Trophoblast cell (in vitro differentiated cells and primary cell): ENCODE measurements around the gene AGXT.
A peak's percentile ranks its signal among the peaks of the same experiment; 100 is the strongest.

Source experiments
- DNase-seq, 2 donors: peaks; one replicate each; pipeline ENCODE4 v3.0.0-alpha.2; 2016
- H2AFZ ChIP-seq: 2 replicates; pipeline ENCODE4 v1.6.1; 2013; ENCODE audit warnings: low read length, moderate library complexity, mild to moderate bottlenecking; ENCODE audit not compliant: insufficient read depth, poor library complexity
- H2AK5ac ChIP-seq: 2 replicates; pipeline ENCODE4 v1.6.1; 2013; ENCODE audit warnings: mild to moderate bottlenecking, low read length
- H2BK120ac ChIP-seq: 2 replicates; pipeline ENCODE4 v1.6.1; 2013; ENCODE audit warnings: low read length, mild to moderate bottlenecking, moderate library complexity; ENCODE audit not compliant: insufficient read depth, poor library complexity
- H2BK12ac ChIP-seq: 2 replicates; pipeline ENCODE4 v1.6.1; 2013; ENCODE audit warnings: mild to moderate bottlenecking, low read length, moderate library complexity
- H2BK5ac ChIP-seq: 2 replicates; pipeline ENCODE4 v1.6.1; 2013; ENCODE audit warnings: low read length, low read depth, moderate library complexity, mild to moderate bottlenecking; ENCODE audit not compliant: poor library complexity
- H3K14ac ChIP-seq: 2 replicates; pipeline ENCODE4 v1.6.1; 2013; ENCODE audit warnings: mild to moderate bottlenecking, low read length
- H3K18ac ChIP-seq: 2 replicates; pipeline ENCODE4 v1.6.1; 2013; ENCODE audit warnings: mild to moderate bottlenecking, low read length
- H3K23ac ChIP-seq: 2 replicates; pipeline ENCODE4 v1.6.1; 2013; ENCODE audit warnings: low read length
- H3K27ac ChIP-seq: 2 replicates; pipeline ENCODE4 v1.5.1; 2013; ENCODE audit warnings: low read depth, mild to moderate bottlenecking, inconsistent platforms, low read length, moderate library complexity
- H3K27me3 ChIP-seq: 2 replicates; pipeline ENCODE4 v1.6.1; 2013; ENCODE audit warnings: inconsistent platforms, mild to moderate bottlenecking, low read length, moderate library complexity; ENCODE audit not compliant: insufficient read depth
- H3K36me3 ChIP-seq, 2 experiments: 1 replicate in 1 of 2; 2 replicates in 1 of 2; pipeline ENCODE4 v1.6.1; 2013; ENCODE audit warnings: low read length in 2 of 2, mild to moderate bottlenecking in 2 of 2, moderate library complexity in 1 of 2; ENCODE audit not compliant: insufficient read depth in 2 of 2, control insufficient read depth in 1 of 2
- H3K4ac ChIP-seq: 2 replicates; pipeline ENCODE4 v1.6.1; 2013; ENCODE audit warnings: low read depth, mild to moderate bottlenecking, low read length, moderate library complexity
- H3K4me1 ChIP-seq, 2 experiments: 1 replicate in 1 of 2; 2 replicates in 1 of 2; pipeline ENCODE4 v1.6.1; 2013; ENCODE audit warnings: low read length in 2 of 2, mild to moderate bottlenecking in 2 of 2, moderate library complexity in 1 of 2; ENCODE audit not compliant: insufficient read depth in 2 of 2, control insufficient read depth in 1 of 2
- H3K4me2 ChIP-seq: 2 replicates; pipeline ENCODE4 v1.6.1; 2013; ENCODE audit warnings: inconsistent platforms, mild to moderate bottlenecking, low read length, moderate library complexity
- H3K4me3 ChIP-seq: 2 replicates; pipeline ENCODE4 v1.5.1; 2013; ENCODE audit warnings: mild to moderate bottlenecking, low read depth, low read length, inconsistent platforms
- H3K79me1 ChIP-seq: one replicate; pipeline ENCODE4 v1.6.1; 2013; ENCODE audit warnings: low read length
- H3K79me2 ChIP-seq: 2 replicates; pipeline ENCODE4 v1.6.1; 2013; ENCODE audit warnings: low read length, mild to moderate bottlenecking; ENCODE audit not compliant: control insufficient read depth, insufficient read depth, poor library complexity
- H3K9ac ChIP-seq: 2 replicates; pipeline ENCODE4 v1.6.1; 2013; ENCODE audit warnings: mild to moderate bottlenecking, low read length
- H3K9me3 ChIP-seq: 2 replicates; pipeline ENCODE4 v1.6.1; 2013; ENCODE audit warnings: low read depth, mild to moderate bottlenecking, control low read depth, inconsistent platforms, low read length; ENCODE audit not compliant: insufficient read depth
- H4K12ac ChIP-seq: 2 replicates; pipeline ENCODE4 v1.6.1; 2013; ENCODE audit warnings: low read depth, mild to moderate bottlenecking, low read length, moderate library complexity
- H4K8ac ChIP-seq: 2 replicates; pipeline ENCODE4 v1.6.1; 2013; ENCODE audit warnings: low read depth, mild to moderate bottlenecking, low read length, moderate library complexity
- H4K91ac ChIP-seq: one replicate; pipeline ENCODE4 v1.6.1; 2013; ENCODE audit warnings: low read depth, mild to moderate bottlenecking, low read length, moderate library complexity
- WGBS: extraction: QIAGEN DNeasy Blood & Tissue Kit; methylation state at CpG from one replicate; pipeline ENCODE4 v1.1.7; 2013; ENCODE audit warnings: missing lambda C conversion rate; ENCODE audit not compliant: insufficient read length, insufficient coverage; ENCODE audit errors: extremely low coverage; 5-methylcytosine and 5-hydroxymethylcytosine counted together

The AGXT gene

DNA sequence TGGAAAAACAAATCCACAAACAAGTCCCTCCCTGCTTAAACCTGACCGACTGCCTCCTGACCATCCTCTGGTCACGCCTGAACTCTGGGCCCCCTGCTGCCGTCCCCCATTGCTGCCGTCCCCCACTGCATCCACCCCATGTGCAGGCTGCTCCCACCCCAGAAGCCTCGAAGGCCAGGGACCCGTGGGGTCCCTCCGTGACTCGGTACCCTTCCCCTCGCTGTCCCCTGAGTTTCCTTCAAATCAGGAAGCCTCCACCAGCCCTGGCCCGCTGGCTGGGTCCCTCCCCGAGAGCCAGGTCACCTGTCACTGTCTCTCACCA is 17.9 kb upstream of the AGXT start:
- Histone ChIP-seq H3K9ac (no peak overlapping the region), H2AFZ (no peak overlapping the region), H3K4me3 (no peak overlapping the region), H2BK12ac (no peak overlapping the region), H2BK120ac (no peak overlapping the region), H3K18ac (no peak overlapping the region), H3K36me3 (no peaks in the 10 kb centered on the region), H3K27ac (no peak overlapping the region), H2AK5ac (no peak overlapping the region), H3K79me2 (no peaks in the 10 kb centered on the region), H2BK5ac (no peak overlapping the region), H4K12ac (no peak overlapping the region), H3K23ac (no peak overlapping the region), H3K4me2 (no peak overlapping the region), H3K4me1 (no peaks in the 10 kb centered on the region), H3K9me3 (peaks cover 13% of the 10 kb centered on the region), H4K8ac (no peak overlapping the region), H3K14ac (no peak overlapping the region), H3K27me3 (no peaks in the 10 kb centered on the region), H4K91ac (no peak overlapping the region), H3K4ac (no peak overlapping the region), H3K79me1 (no peaks in the 10 kb centered on the region)
- WGBS: no CpG with 5 or more reads among the region's 11 CpGs
- no peak for DNase-seq

DNA sequence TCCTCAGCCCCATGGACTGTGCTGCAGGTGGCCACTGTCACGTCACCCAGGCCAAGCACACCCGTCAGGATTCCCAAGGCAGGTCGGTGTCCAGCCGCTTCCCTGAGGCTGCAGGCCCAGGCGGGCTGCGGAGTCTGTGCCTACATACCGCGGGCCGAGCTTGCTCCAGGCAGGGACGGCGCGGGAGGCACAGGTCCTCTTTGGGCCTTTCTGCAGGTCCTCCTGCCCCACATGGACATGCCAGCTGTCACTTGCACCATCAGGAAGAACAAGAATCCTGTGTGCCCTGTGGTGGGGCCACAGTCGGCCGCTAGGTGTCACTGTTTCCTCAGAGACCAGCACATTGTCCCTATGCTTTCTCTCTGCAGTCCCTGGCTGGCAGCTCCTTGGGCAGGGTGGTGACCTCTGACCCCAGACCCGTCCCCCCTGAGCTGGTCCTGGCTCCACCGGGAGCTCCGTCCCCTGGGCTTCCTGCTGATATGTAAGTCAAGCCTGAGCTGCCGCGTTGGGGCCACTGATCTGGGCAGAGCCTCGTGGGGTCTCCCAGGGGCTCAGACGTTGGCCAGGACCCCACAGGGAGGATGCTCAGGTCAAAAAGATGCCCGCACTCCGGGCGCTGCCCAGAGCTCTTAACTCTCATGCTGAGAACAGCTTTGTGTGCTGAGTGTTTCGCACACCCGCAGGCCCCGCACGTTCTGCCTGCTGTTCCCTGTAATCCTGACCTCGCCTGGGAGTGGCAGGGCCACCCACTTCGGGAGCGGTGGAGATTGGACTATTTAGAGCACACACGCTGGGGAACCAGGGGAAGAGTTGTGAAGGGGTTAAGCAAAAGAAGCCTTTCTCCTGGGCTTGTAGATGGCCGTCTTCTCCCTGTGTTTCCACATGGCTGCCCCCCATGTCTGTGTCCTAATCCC is 17.3 kb upstream of the AGXT start:
- WGBS: no CpG with 5 or more reads among the region's 33 CpGs
- H3K18ac ChIP-seq: no peak overlapping the region
- H4K8ac ChIP-seq: no peak overlapping the region

DNA sequence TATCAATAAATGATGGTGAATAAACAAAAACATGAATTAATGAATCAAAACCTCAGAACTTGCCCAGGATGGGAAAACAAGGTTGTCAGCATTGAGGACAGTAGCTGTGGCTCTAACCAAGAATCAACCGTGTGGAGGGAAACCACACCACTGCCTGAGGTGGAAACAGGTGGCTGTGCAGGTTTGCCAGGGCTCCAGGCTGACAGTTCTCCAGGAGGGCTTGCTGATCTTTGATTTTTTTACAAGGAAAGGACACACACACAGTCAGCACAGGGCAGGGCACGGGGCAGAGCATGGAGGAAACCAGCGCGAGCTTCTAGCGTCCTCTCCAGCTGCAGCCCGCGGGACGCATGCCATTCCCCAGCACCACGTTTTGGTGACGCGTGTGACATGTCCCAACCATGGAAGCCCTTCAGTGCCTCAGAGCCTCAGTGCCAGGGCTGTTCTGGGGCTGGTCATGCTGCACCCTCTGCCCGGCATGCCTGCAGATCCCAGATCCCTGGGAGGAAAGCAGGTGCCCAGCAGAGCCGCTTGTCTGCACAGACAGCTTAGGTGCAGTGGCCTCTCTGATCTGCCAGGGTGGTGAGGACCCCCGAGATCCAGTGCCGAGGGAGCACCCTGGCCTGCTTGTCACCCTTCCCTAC is 15.8 kb upstream of the AGXT start:
- Histone ChIP-seq H3K9me3 (peaks cover 12% of the 10 kb centered on the region), H3K23ac (no peak overlapping the region), H3K36me3 (no peaks in the 10 kb centered on the region), H3K79me1 (no peaks in the 10 kb centered on the region), H3K27me3 (no peaks in the 10 kb centered on the region), H3K4me1 (no peaks in the 10 kb centered on the region), H2AK5ac (no peak overlapping the region), H3K4me2 (no peak overlapping the region), H3K27ac (no peak overlapping the region), H2BK12ac (no peak overlapping the region), H3K79me2 (no peaks in the 10 kb centered on the region), H2BK120ac (no peak overlapping the region), H2AFZ (no peak overlapping the region), H3K18ac (no peak overlapping the region), H3K14ac (no peak overlapping the region), H4K8ac (no peak overlapping the region), H4K91ac (no peak overlapping the region), H4K12ac (no peak overlapping the region), H2BK5ac (no peak overlapping the region), H3K9ac (no peak overlapping the region), H3K4me3 (no peak overlapping the region), H3K4ac (no peak overlapping the region)
- peak in 1 of 2 donors; percentile 17 for DNase-seq
- no CpG with 5 or more reads among the region's 15 CpGs for WGBS

More for the DNA sequence above, 17.3 kb upstream of the AGXT start:
- Histone ChIP-seq H3K79me1 (no peaks in the 10 kb centered on the region), H2AK5ac (no peak overlapping the region), H3K79me2 (no peaks in the 10 kb centered on the region), H3K27me3 (no peaks in the 10 kb centered on the region), H3K4me1 (no peaks in the 10 kb centered on the region), H3K23ac (no peak overlapping the region), H3K9ac (no peak overlapping the region), H2BK120ac (no peak overlapping the region), H3K9me3 (peaks cover 13% of the 10 kb centered on the region), H3K36me3 (no peaks in the 10 kb centered on the region), H3K4ac (no peak overlapping the region), H4K12ac (no peak overlapping the region), H2BK12ac (no peak overlapping the region), H3K4me2 (no peak overlapping the region), H3K14ac (no peak overlapping the region), H2AFZ (no peak overlapping the region), H4K91ac (no peak overlapping the region), H3K27ac (no peak overlapping the region), H3K4me3 (no peak overlapping the region), H2BK5ac (no peak overlapping the region)
- DNase-seq: peak; percentile 71 to 90

GRCh38 chr2:240855670-240856069 is 13.0 kb upstream of the AGXT start:
- H3K4ac ChIP-seq: no peak overlapping the region
- H3K9me3 ChIP-seq: peaks cover 10% of the 10 kb centered on the region
- no peak overlapping the region for H2AK5ac ChIP-seq
- H3K4me2 ChIP-seq: no peak overlapping the region
- H3K4me3 ChIP-seq: no peak overlapping the region
- no peak overlapping the region for H2AFZ ChIP-seq
- no peaks in the 10 kb centered on the region for H3K36me3 ChIP-seq
- H3K18ac ChIP-seq: no peak overlapping the region
- no peak for DNase-seq
- H4K12ac ChIP-seq: no peak overlapping the region
- H2BK12ac ChIP-seq: no peak overlapping the region
- no peak overlapping the region for H2BK120ac ChIP-seq
- no peak overlapping the region for H3K27ac ChIP-seq
- no peak overlapping the region for H3K23ac ChIP-seq
- no CpG with 5 or more reads among the region's 8 CpGs for WGBS
- H2BK5ac ChIP-seq: no peak overlapping the region
- no peak overlapping the region for H4K8ac ChIP-seq
- no peaks in the 10 kb centered on the region for H3K79me2 ChIP-seq
- no peak overlapping the region for H3K9ac ChIP-seq
- H3K79me1 ChIP-seq: no peaks in the 10 kb centered on the region
- H3K27me3 ChIP-seq: no peaks in the 10 kb centered on the region
- H3K14ac ChIP-seq: no peak overlapping the region
- H4K91ac ChIP-seq: no peak overlapping the region
- H3K4me1 ChIP-seq: no peaks in the 10 kb centered on the region
